ENCODE data around the gene PANK4.
"Not testable (repeated sequence)": the region's sequence is repeated elsewhere in the genome, so short reads cannot be mapped to it uniquely, and the experiment has no call there.

GRCh38 chr1:2459102-2459753 is 67.2 kb downstream of the PANK4 start:
- not testable (repeated sequence) for TF ChIP-seq EGR1 (IDR thresholded peaks at IDR 0.05; ENCODE audit: low read depth in 2 of 2); CTCF (IDR thresholded peaks at IDR 0.05; ENCODE audit: low read depth, low read length, missing input control)

Data from liver (tissue), 3 donors.